Cardiac fibroblast (primary cell): ENCODE results near the gene TWIST1.

Experiments used
- DNase-seq, 2 donors: peaks; one replicate each; pipeline versions ENCODE4 v3.0.0 to v3.0.0-alpha.2; 2010; ENCODE audit warnings: low read depth in 2 of 2
- H3K4me3 ChIP-seq, 2 donors: replicated peaks in 1 of 2; 1 replicate in 1 of 2; 2 replicates in 1 of 2; pipeline ENCODE4 v1.5.1; 2011; ENCODE audit warnings: low read depth in 2 of 2, low read length in 2 of 2, mild to moderate bottlenecking in 2 of 2, moderate library complexity in 1 of 2
- TF ChIP-seq, protein P1 (sequence below): IDR thresholded peaks from one replicate; pipeline ENCODE4 v1.5.1; 2011; ENCODE audit warnings: low read depth, mild to moderate bottlenecking, low read length, inconsistent platforms

TWIST1 gene

DNA sequence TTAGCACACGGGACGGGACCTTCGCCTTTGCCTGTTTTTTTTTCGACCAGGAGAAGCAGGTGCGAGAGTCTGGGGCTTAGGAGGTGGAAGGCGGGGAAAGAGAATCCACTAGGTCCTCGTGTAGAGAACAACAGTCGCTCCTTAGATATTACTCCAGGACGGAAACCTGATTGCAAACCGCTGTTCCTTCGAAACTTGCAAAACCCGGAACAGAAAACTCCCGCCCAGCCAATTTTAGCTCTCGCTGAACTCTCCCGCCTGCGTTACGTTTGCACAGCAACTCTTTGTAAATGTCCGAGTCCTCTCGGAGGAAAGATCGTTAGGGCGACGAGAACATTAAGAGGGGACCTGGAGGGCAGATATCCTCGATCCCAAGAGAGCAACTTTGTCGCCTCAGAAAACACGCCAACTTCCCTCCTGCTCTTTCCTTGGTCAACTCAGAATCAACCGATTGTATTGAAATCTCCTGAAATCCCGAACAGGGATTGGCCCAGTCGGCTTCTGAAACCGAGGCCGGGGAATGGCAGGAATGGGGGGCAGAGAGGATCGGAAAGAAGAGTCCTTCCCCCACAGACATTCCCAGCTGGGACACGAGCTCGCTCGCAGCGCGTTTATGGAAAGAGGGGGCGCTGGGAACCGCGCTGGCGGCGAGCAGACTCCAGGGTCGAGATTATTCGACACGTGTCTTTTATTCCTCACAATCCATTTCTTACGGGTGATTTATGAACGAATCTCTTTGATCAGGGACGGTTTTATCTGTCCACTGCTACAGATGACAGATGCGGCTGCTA lies 9.9 kb downstream of the TWIST1 start:
- peak overlapping the region; percentile 48 to 55 for H3K4me3 ChIP-seq
- peak; percentile 73 to 78 for DNase-seq
- TF ChIP-seq, protein P1, sequence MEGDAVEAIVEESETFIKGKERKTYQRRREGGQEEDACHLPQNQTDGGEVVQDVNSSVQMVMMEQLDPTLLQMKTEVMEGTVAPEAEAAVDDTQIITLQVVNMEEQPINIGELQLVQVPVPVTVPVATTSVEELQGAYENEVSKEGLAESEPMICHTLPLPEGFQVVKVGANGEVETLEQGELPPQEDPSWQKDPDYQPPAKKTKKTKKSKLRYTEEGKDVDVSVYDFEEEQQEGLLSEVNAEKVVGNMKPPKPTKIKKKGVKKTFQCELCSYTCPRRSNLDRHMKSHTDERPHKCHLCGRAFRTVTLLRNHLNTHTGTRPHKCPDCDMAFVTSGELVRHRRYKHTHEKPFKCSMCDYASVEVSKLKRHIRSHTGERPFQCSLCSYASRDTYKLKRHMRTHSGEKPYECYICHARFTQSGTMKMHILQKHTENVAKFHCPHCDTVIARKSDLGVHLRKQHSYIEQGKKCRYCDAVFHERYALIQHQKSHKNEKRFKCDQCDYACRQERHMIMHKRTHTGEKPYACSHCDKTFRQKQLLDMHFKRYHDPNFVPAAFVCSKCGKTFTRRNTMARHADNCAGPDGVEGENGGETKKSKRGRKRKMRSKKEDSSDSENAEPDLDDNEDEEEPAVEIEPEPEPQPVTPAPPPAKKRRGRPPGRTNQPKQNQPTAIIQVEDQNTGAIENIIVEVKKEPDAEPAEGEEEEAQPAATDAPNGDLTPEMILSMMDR = no peak

DNA sequence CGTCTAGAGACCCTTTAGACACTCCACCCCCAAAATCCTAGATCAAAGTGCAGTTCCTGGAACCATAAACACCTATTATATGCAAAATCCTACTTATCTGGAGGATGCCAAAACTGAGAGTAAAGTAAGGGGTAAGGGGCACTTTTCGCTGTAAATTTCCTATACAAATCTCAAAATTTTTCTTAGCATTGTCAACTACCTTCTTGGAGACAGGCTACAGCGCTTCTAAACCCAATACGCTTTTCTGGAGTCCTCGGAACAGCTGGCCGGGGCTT lies 10.4 kb downstream of the TWIST1 start:
- peak overlapping the region; percentile 48 to 55 for H3K4me3 ChIP-seq
- TF ChIP-seq, protein P1 = no peak
- DNase-seq = no peak

DNA sequence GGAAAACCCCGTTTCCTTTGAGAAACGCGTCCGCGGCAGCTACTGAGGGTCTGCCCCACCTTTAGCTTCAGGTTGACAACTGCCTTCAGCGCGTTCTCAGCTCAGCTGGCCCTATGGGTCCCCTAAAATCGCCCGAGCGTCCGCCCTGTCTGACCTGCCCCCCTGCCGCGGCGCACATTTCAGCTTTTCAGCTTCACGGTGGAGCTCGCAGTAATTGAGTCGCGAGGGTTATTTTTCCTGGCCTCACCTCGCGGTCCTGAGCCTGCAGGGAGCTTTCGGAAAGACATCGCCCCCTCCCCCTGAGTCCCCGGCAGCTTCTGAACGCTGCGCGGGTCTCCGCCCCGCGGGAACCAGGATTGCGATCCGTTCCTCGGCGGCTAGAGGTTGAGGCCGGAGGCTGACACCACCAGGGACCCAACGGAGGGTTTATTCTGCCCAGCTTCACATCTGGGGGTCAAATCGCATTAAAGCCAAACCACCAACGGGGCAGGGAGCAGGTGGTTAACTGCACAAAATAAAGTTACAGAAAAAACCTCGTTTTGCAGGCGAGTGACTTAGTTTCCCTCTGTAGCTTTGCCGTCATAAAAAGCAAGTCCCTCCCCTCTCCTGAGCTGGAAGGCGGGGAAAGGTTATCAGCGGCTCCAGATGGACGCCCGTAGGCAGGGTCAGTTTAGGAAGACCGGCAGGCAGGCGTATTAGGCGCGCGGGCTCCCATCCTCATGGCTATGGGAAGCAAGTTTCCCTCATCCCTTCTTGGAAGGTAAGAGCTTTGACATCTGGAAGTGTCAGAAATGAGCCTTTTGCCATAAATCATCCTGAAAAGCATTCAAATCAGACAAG lies 11.0 kb downstream of the TWIST1 start:
- peak in 1 of 2 donors; percentile 28 for DNase-seq
- peak overlapping the region; percentile 48 to 55 for H3K4me3 ChIP-seq
- TF ChIP-seq, protein P1 = no peak

DNA sequence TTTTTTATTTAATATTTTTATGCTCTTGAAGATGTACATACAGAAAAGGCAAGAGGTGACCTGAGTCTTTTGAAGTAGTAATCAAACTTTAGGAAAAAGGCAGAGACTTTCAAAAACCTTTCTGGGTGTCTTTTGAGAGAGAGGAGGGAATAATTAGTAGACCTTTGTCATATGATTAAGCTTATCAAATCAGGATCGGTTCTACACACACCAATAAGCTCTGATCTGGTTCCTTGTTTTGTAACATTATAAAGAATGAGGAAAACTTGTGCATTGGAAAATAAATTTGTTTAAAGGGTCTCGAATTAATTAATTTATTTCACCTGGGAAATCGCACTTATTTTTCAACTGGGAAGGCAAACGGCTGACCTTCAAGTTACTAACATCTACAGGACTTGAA lies 11.9 kb downstream of the TWIST1 start:
- TF ChIP-seq, protein P1 = no peak
- no peak for DNase-seq
- H3K4me3 ChIP-seq = no peak overlapping the region

DNA sequence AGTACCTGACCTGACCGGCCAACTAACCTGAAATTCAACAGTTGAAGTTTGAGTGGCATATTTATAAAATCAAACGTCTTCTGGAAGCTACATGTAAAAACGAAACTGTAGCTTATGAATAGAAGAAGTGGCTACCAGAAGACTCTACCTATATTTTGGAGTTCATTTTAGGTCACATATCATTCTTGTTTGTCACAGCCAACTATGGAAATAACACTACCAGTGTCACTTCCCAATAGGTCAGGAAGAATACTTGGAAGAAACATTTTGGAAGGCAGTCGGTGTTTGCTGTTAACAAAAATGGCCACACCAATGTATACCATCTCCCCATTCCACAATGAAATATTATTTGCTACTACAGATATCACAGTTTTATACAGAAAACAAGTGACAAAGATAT lies 12.6 kb downstream of the TWIST1 start:
- DNase-seq = no peak
- TF ChIP-seq, protein P1 = no peak
- H3K4me3 ChIP-seq = no peak overlapping the region

DNA sequence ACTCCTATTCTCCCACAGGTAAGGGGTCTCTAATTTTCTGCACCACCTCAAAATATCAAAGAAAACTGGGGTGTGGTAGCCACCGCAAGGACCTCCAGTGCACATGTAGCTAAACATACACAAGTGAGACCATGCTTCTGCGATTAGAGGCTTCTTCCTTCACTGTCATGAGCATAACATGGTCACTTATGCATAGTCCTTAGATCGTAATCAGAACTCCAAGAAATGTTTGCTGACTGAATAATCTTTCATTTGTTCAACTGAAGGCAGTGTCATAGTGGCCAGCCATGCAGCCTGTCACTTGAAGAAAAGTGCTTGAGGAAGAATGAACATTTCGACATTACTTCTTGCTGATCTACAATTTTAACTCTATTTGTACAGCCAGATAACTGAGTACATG lies 14.6 kb downstream of the TWIST1 start:
- no peak overlapping the region for H3K4me3 ChIP-seq
- no peak for DNase-seq
- TF ChIP-seq, protein P1 = no peak
